Endothelial cell of umbilical vein (primary cell): Measurements from ENCODE around the gene AKAP17A. TPM values are rescaled to one million over a fixed set of nuclear protein-coding genes. Genes with fewer than 3 reads are reported as not detected.

ENCODE experiments used
- BruUV-seq: library from RNA; stranded (reverse); fragments of 400-500 nt; replicated peaks from 2 replicates; lab custom pipeline; 2021; lab: Mats Ljungman, UMichigan
- CTCF ChIA-PET: fragments of 300-600, 350-600 bp; sonication (Branson Sonifier 250); formaldehyde crosslinking; loops from one replicate; lab custom pipeline; 2021; ENCODE audit warnings: antibody characterized with exemption, inconsistent platforms; lab: Charles Lee
- POLR2A ChIA-PET: fragments of 300-600, 350-600 bp; sonication (Branson Sonifier 250); formaldehyde crosslinking; loops from one replicate; lab custom pipeline; 2021; ENCODE audit warnings: antibody characterized with exemption, inconsistent platforms; lab: Charles Lee
- DNase-seq: peaks from one replicate; pipeline ENCODE4 v3.0.0-alpha.2; 2011; ENCODE audit warnings: low read depth, low spot score
- FAIRE-seq: peaks from 2 replicates; lab custom pipeline; 2011; peaks lifted over from hg19 to GRCh38; lab: Jason Lieb, UNC
- H2AFZ ChIP-seq: 2 replicates; pipeline ENCODE4 v1.6.0; 2012; ENCODE audit warnings: low read depth, low read length, control low read depth, inconsistent platforms
- H3K27ac ChIP-seq: 2 replicates; pipeline ENCODE4 v1.5.1; 2011; ENCODE audit warnings: low read depth, mild to moderate bottlenecking, control low read depth, low read length, moderate library complexity; ENCODE audit not compliant: insufficient read depth
- H3K27me3 ChIP-seq, 2 experiments: 2 replicates each; pipeline versions ENCODE4 v1.6.0 to v1.6.1; 2011; ENCODE audit warnings: low read length in 2 of 2, mixed read lengths in 1 of 2; ENCODE audit not compliant: control insufficient read depth in 2 of 2, insufficient read depth in 2 of 2
- H3K36me3 ChIP-seq, 2 experiments: 2 replicates in 1 of 2; 3 replicates in 1 of 2; pipeline ENCODE4 v1.5.1; 2011; ENCODE audit warnings: low read length in 2 of 2, mild to moderate bottlenecking in 1 of 2, moderate library complexity in 1 of 2; ENCODE audit not compliant: control insufficient read depth in 2 of 2, insufficient read depth in 2 of 2; ENCODE audit errors: extremely low read depth in 1 of 2
- H3K4me1 ChIP-seq: 3 replicates; pipeline ENCODE4 v1.5.1; 2011; ENCODE audit warnings: mild to moderate bottlenecking, low read length; ENCODE audit not compliant: control insufficient read depth, insufficient read depth; ENCODE audit errors: extremely low read depth
- H3K4me2 ChIP-seq: 2 replicates; pipeline ENCODE4 v1.6.1; 2011; ENCODE audit warnings: low read length, control low read depth, mixed read lengths; ENCODE audit not compliant: insufficient read depth
- H3K4me3 ChIP-seq, 3 experiments: fragments of 200-600 bp in 1 of 3; sonication (generic), shearing (Covaris generic) in 1 of 3; replicated peaks in 1 of 3; 2 replicates each; pipeline ENCODE4 v1.5.1; 2011 to 2016; ENCODE audit warnings: control low read depth in 3 of 3, low read length in 3 of 3, mild to moderate bottlenecking in 2 of 3, inconsistent platforms in 1 of 3, low read depth in 1 of 3, moderate library complexity in 1 of 3; ENCODE audit not compliant: insufficient read depth in 1 of 3
- H3K79me2 ChIP-seq: 2 replicates; pipeline ENCODE4 v1.6.0; 2012; ENCODE audit warnings: low read length, inconsistent platforms; ENCODE audit not compliant: control insufficient read depth, insufficient read depth
- H3K9ac ChIP-seq: replicated peaks from 2 replicates; pipeline ENCODE3; 2011; ENCODE audit warnings: low read length, control low read depth; ENCODE audit not compliant: insufficient read depth; ENCODE audit errors: extremely low read depth
- H3K9me1 ChIP-seq: replicated peaks from 3 replicates; pipeline ENCODE4 v1.6.0; 2011; ENCODE audit warnings: mild to moderate bottlenecking, low read length; ENCODE audit not compliant: control insufficient read depth, insufficient read depth; ENCODE audit errors: extremely low read depth
- H3K9me3 ChIP-seq: replicated peaks from 2 replicates; pipeline ENCODE4 v1.5.1; 2012; ENCODE audit warnings: low read length, inconsistent platforms; ENCODE audit not compliant: control insufficient read depth, insufficient read depth
- H4K20me1 ChIP-seq: replicated peaks from 2 replicates; pipeline ENCODE3; 2011; ENCODE audit warnings: mild to moderate bottlenecking, low read length; ENCODE audit not compliant: control insufficient read depth, insufficient read depth; ENCODE audit errors: extremely low read depth
- CTCF ChIP-seq, 2 donors: IDR thresholded peaks; 1 replicate in 1 of 2; 2 replicates in 1 of 2; pipeline ENCODE4 v1.5.1; 2011; ENCODE audit warnings: low read length in 2 of 2, mild to moderate bottlenecking in 2 of 2, moderate library complexity in 2 of 2, control low read depth in 1 of 2, inconsistent platforms in 1 of 2, low read depth in 1 of 2; ENCODE audit not compliant: insufficient read depth in 1 of 2; ENCODE audit errors: extremely low read depth in 1 of 2
- FOS ChIP-seq: IDR thresholded peaks from 2 replicates; pipeline ENCODE4 v1.6.1; 2011; ENCODE audit warnings: mild to moderate bottlenecking, low read length, moderate library complexity, borderline replicate concordance; ENCODE audit not compliant: insufficient read depth
- GATA2 ChIP-seq: IDR thresholded peaks from 2 replicates; pipeline ENCODE4 v1.7.0; 2011; ENCODE audit warnings: low read depth, mild to moderate bottlenecking, moderate library complexity, mixed read lengths, low read length; ENCODE audit not compliant: insufficient read length, insufficient read depth
- MAX ChIP-seq: IDR thresholded peaks from 2 replicates; pipeline ENCODE4 v1.6.1; 2011; ENCODE audit not compliant: insufficient read depth, insufficient read length
- POLR2A ChIP-seq: IDR thresholded peaks from 2 replicates; pipeline ENCODE4 v1.6.1; 2012; ENCODE audit warnings: low read depth, mild to moderate bottlenecking, control low read depth, low read length
- dilution Hi-C: fragments of 300-500 bp; cut with MboI; formaldehyde crosslinking; loops from one replicate; pipeline ENCODE4 v1.15.0; 2019; ENCODE audit warnings: low sequenced_read_pairs; ENCODE audit not compliant: extremely low pct_ligation_motif_present
- intact Hi-C: fragments of 100-400 bp; cut with micrococcal nuclease; formaldehyde crosslinking; loops from one replicate; pipeline ENCODE4 v1.10.0; 2022
- polyA plus RNA-seq, 4 experiments: library from polyadenylated mRNA; depleted of rRNA in 3 of 4; stranded (reverse) in 3 of 4; unstranded in 1 of 4; fragments of >200 nt; gene quantifications; 2 replicates each; pipeline versions ENCODE4 v1.2.1 to v1.2.3, GENCODE V29; 2011 to 2012; ENCODE audit warnings: missing spikeins in 1 of 4
- total RNA-seq: library from RNA; stranded (reverse); gene quantifications from 2 replicates; pipeline ENCODE4 v1.2.3, GENCODE V29; 2021

Gene AKAP17A
- total and polyA plus RNA-seq, 2 donors (not counting 3 experiments of a cell fraction or from before 2014, with no cell fraction given), result 25.9 to 45.5 TPM

GRCh38 chrX:1593286-1594271 lies 2.2 kb downstream of the AKAP17A start:
- no peak overlapping the region for H3K9ac ChIP-seq
- intact Hi-C loops (loop anchor here (5.0 kb wide), 1 partner anchor 201 kb away; the partner anchor contains the start of gene SLC25A6), dilution Hi-C loops (no loop called here)
- no peaks in the 10 kb centered on the region for H4K20me1 ChIP-seq
- H3K9me3 ChIP-seq, result no peaks in the 10 kb centered on the region
- POLR2A ChIA-PET, result no interaction called here
- DNase-seq (no peak), FAIRE-seq (no peak)
- peaks cover 2% of the 10 kb centered on the region for H3K4me1 ChIP-seq
- TF ChIP-seq GATA2 (no peak), MAX (no peak), FOS (no peak), POLR2A (no peak), CTCF (IDR thresholded peaks at IDR 0.05; ENCODE audit: extremely low read depth in 1 of 2, insufficient read depth in 1 of 2, low read depth in 1 of 2, low read length in 2 of 2) (no peak)
- BruUV-seq, result TSS peak; percentile 30
- H3K79me2 ChIP-seq, result peaks cover 49% of the 10 kb centered on the region
- CTCF ChIA-PET, result no interaction called here
- peak overlapping the region; percentile 71 for H3K4me2 ChIP-seq
- H3K36me3 ChIP-seq, result peaks cover 10 to 33% of the 10 kb centered on the region in 2 experiments
- H3K27me3 ChIP-seq, result no peaks in the 10 kb centered on the region
- H2AFZ ChIP-seq, result no peak overlapping the region
- H3K27ac ChIP-seq, result no peak overlapping the region
- peak overlapping the region in 1 of 3 experiments; percentile 90 for H3K4me3 ChIP-seq
- no peaks in the 10 kb centered on the region for H3K9me1 ChIP-seq
